HG03558 (cell line): ENCODE data around the gene NEK11.

Experiments used
- ATAC-seq: cut with Tn5 transposase; IDR thresholded peaks from one replicate; pipeline ENCODE4 v1.9.1; 2021; ENCODE audit warnings: moderate number of reproducible peaks; ENCODE audit not compliant: unreplicated experiment; ENCODE audit errors: extremely low read depth

NEK11 gene, protein sequence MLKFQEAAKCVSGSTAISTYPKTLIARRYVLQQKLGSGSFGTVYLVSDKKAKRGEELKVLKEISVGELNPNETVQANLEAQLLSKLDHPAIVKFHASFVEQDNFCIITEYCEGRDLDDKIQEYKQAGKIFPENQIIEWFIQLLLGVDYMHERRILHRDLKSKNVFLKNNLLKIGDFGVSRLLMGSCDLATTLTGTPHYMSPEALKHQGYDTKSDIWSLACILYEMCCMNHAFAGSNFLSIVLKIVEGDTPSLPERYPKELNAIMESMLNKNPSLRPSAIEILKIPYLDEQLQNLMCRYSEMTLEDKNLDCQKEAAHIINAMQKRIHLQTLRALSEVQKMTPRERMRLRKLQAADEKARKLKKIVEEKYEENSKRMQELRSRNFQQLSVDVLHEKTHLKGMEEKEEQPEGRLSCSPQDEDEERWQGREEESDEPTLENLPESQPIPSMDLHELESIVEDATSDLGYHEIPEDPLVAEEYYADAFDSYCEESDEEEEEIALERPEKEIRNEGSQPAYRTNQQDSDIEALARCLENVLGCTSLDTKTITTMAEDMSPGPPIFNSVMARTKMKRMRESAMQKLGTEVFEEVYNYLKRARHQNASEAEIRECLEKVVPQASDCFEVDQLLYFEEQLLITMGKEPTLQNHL

DNA sequence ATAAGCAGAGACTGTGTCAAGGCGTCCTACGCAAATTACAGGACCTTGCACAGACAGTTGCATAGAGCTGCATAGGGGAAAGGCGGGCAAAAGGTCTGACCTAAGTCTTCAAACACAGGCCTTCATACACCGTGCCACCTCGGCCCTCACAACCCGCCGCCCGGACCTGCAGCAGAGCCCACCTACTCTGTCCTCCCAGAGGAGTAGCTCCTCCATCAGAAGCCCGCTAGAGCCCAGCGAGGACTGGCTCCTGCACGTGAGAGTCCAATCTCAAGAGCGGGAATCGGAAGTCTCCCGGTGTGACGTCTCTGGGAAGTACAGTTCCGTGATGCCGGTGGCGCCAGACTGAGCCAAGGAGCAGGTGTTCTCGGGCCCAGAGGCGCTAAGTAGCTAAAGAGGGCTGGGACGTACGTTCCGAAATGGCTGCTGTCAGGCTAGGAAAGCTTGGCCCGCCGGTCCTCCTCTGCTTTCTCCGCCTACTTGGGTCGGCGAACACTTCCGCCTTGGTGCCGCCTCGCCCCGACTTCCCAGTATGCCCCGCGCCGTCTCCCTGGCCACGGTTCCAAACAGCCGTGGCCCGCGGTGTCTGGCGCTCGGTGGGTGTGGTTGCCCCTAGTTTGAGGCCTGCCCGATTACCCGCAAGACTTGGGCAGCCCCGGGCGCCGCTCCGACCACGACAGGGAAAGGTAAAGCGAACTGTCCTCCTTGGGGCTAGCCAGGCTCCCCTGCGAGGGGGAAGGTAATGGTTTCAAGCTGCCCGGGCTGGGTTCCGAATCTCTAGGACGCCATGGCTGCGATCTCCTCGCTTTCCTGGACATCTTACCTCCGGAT is at the start of gene NEK11, which contains the start of gene ASTE1:
Gene NEK11, plus strand, starts transcription at position 557 of the 831 bp plus-strand sequence. CDS start 2,832 bp downstream, outside the sequence.
Gene ASTE1, minus strand, starts transcription at position 505 of the 831 bp plus-strand sequence. CDS start 1,519 bp downstream, outside the sequence.
- ATAC-seq = peak; percentile 81

DNA sequence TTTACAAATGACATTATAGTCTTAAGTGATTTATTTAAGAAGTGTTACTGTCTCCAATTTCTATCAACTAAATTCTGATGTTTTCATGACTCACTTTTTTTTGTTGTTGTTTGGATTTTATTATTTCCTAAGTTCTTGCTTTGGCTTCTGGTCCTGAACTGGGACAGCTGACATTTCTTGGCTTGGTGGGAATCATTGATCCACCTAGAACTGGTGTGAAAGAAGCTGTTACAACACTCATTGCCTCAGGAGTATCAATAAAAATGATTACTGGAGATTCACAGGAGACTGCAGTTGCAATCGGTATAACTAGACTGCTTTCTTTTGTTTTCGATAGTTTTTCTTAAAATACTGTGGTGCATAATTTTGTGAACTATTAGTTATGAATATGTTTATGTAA is 47.6 kb upstream of the NEK11 start:
- ATAC-seq = no peak

DNA sequence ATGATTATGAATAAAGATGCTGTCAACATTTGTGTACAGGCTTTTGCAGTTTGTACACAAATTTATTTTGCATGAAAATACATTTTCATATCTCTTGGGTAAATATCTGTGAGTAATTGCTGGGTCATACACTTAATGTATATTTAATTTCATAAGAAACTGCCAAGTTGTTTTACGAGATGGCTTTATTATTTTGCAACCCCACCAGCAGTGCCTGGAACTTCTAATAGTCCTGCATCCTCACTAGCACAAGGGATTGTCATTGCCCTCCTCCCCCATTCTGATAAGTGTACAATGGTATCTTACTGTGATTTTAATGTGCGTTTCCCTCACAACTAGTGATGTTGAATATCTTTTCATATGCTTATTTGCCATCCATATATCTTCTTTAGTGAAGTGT is 45.2 kb upstream of the NEK11 start:
- no peak for ATAC-seq

DNA sequence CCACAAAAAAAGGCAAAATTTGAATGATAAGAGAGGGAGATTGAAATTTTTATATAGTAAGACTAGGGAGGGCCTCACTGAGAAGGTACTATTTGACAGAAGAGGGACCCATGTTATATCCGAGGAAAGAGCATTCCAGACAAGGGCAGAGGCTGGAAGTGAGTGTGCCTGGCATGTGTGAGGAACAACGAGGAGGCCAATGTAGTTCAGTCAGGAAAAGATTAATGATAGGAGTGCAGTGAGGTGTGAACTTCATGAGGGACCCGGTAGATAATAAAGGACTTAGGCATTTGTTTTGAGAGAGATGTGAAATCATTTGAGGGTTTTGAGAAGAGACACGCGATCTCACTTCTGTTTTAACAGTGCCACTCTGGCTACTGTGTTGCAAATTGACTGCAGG is 36.4 kb upstream of the NEK11 start:
- no peak for ATAC-seq

DNA sequence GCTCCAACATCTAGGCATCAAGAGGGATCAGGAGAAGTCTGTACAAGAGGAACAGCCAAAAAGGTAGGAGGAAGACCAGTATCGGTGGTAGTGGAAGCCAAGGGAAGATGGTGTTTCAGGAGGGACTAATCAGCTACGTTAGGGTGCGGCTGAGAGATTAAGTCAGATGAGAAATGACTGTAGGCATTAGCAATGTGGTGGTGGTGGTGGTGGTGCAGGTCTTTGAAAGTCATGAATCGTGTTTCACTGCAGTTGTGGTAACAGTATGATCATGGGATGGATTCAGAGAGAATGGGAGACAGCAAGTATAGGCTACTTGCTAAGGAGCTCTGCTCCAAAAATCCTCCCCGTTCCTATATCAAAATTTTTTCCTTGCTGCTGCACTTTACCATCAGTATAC is 35.6 kb upstream of the NEK11 start:
- no peak for ATAC-seq

DNA sequence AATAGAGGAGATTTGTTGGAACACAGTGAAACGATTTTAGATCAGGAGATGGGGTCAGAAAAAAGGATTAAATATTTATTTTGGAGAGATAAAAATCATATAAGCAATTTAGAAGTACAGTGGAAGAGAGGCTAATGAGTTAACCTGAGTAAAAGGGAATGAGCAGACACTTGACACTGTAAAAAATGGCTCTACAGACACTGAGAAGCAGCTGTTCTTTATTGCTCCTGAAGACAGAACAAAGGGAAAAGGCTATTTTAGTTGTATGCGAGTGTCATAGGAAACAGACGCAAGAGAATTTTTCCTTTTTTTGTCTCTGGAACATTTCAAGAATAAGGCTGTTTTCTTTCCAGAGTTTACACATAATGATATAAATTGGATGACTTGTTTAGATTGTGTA is 34.3 kb upstream of the NEK11 start:
- ATAC-seq = no peak

DNA sequence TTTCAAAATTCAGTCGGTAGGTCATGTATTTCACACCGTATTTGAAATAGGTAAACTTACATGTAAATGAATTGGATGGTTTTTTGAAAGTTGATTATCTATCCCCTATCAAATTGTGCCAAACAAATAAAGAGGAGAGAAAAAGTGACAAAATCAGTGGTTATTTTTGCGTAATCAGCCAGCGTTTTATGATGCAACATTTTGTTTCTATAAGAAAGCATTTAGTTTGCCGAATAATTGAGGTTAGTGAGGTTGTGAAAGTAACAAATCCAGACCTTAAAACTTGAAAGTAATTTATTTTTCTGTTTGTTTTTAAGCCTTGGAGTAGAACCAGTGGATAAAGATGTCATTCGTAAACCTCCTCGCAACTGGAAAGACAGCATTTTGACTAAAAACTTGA is 29.4 kb upstream of the NEK11 start:
- ATAC-seq = no peak

DNA sequence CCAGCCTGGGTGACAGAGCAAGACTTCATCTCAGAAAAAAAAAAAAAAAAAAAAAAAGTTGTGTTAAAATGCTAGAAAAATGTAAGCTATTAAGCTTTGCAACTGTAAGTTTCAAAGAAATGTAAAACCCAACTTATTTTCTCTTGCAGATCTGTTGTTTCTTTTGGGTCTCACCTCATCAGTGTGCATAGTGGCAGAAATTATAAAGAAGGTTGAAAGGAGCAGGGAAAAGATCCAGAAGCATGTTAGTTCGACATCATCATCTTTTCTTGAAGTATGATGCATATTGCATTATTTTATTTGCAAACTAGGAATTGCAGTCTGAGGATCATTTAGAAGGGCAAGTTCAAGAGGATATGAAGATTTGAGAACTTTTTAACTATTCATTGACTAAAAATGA is 25.6 kb upstream of the NEK11 start:
- ATAC-seq = no peak

DNA sequence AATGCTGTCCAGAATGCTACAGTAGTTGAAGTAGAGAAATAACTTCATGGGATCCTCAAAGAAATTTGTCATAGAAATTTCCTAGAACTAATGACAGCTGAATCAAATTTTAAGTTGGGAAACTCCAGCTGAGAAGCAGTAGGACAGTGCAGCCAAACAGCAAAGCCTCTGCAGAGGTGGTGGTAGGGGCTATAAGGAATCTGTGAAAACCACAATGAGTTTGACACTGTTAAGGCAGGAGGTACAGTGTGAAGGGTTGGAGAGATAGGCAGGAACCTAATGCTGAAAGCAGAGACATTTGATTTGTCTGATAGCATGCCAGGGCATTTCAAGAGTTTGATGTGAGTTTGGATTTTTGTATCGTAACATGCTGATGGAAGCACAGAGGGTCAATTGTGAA is 22.1 kb upstream of the NEK11 start:
- no peak for ATAC-seq

DNA sequence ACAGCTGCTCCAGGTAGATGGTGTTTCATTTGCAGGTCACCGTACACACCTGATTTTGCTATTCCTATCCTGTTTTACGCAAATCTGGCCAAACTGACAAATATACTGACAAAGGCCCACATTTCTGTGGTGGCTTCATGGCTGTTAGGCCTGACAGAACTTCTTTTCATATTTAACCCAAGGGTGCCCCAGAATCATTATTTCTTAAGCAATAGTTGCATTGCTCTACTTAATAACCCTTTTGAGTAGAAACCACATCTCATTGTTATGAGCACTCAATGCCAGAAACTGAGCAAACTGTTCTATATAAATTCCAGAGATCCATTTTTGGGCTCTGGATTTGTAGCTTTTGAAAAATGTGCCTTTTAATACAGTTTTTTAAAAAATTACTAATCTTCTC is 19.4 kb upstream of the NEK11 start:
- no peak for ATAC-seq

DNA sequence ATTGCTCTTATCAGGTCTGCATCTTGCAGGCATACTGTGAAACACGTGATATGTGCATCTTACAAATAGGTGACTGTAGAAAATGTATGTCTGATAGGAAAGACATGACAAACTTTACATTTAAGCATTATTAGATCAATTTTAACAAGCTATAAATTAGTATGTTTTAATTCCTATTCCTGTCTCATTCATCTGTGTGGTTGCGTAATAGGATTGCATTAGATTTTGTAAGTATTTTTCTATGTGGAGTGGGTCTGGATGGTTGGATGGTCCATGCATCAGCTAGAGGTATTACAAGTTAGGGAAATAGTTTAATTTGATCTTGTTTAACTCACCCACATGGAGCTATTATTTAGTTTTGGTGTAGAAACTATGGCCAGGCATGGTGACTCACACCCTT is 18.9 kb upstream of the NEK11 start:
- ATAC-seq = no peak

DNA sequence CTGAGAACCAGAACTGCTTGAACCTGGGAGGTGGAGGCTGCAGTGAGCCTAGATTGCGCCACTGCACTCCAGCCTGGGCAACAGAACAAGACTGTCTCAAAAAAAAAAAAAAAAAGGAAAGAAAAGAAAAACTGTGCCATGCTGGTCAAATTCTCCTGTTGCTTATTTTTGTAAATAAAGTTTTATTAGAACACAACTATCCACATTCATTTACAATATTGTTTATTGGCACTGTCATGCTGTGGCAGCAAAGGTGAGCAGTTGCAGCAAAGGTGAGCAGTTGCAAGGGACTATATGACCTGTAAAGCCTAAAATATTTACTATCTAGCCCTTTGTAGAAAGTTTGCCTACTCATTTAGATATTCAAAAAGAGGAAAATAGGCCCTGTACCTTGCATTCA is 18.4 kb upstream of the NEK11 start:
- no peak for ATAC-seq

DNA sequence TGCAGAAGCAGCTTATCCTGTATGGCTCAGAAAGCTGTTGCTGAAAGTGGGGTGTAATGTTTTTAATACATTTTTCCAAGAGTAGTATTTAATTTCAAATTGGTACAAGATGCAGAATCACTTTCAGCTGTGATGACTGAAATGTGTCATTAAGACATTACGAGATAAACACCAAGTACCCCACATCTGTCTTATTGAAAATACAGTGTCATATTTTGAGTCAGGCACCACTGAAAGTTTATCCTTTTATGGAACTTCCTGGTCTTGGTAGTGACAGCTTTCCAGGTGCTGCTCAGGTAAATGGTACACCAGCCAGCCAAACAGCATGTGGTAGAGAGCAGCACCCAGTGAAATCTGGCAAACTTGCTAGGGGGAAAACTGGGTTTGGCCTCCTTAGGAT is 17.0 kb upstream of the NEK11 start:
- no peak for ATAC-seq

DNA sequence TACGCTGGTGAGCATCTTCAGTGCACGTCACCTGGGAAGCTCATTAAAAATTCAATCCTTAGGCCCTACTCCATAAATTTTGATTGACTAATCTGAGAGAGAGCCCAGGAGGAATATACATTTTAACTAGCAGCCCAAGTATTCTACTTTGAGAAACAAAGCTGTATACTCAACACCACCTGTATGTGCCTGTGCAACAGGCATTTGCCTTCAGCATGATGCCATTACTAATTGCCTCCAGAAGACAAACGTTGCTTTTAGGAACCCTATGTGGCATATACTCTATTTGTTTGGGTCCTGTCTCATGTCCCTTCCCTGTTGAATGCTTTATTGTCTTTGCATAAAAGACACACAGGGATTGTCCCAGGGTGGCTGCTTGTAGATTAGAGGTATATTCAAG is 7.7 kb upstream of the NEK11 start:
- ATAC-seq = no peak

DNA sequence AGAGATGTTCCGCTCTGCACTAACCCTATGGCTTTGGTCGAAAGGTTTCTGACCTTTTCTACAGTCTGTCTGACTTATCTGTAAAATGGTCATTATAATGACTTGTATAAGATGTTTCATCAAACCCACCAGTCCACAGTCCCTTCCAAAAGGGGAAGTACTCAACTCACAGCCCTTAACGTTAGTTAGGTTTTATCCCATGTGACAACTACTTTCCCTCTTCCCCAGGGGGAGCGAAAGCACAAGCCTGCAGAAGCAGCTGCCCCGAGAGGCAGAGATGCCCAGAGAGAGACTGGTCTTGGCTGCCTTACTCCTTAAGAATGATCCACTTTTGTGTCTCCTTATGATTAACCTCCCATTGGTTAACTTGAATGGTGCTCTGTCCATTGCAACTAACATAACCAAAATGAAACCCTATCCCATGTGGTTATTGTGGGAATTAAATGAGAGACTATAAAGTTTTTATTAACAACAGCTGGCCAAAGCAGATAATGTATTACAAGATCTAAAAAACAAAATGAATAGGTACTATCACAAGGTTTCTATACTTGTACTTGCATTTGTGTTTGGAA is 6.5 kb upstream of the NEK11 start:
- no peak for ATAC-seq

DNA sequence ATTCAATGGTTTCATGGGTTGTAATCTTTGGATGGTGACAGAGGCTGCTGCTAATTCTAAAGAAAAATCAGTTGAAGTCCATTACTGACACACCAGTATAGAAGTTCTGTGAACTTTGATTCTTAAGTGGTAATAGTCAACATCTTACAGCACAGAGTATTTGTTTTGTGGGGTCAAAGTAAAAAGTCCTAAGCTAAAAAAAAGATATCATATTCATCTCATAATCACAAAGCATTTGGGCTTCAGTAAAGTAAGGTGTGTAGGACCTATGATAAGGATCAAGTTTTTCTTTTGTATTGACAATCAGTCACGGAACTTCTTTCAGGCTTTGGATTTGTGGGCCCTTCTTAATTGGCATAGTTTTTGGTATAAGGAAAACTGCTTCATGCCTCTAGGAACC is 1.1 kb upstream of the NEK11 start:
- ATAC-seq = no peak

DNA sequence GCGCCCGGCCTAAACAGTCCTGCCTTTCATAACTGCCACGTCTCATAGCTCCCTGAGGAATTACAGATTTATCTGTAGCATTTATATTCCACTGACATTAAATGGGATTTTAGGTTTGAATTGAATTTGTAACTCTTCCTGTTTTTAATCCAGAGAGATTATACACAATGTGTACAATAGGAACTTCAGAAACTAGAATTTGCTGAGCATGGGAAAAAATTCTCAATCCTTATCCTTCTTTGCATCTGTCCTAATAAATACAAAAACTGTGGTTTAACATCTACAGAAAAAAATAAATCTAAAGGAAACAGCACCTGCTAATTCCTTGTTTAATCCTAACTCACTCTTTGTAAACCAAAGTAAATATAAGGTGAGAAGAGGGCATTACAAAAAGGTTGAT is 2.2 kb downstream of the NEK11 start:
- ATAC-seq = no peak

DNA sequence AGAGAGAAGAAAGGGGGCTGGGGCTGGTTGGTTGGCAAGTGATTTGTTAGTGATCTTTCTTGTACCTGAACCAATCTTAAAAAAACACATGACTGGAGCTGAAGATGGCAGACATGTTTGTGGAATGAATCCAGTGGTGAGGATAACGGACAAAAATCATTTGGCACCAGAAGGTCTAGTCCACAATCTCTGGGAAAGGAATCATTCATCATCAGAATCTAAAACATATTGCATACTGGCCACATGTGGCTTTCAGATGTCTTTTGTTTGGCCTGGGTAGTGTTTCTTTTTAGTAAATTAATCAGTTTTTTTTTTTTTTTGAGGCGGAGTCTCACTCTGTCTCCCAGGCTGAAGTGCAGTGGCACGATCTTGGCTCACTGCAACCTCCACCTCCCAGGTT is 5.0 kb downstream of the NEK11 start:
- no peak for ATAC-seq

DNA sequence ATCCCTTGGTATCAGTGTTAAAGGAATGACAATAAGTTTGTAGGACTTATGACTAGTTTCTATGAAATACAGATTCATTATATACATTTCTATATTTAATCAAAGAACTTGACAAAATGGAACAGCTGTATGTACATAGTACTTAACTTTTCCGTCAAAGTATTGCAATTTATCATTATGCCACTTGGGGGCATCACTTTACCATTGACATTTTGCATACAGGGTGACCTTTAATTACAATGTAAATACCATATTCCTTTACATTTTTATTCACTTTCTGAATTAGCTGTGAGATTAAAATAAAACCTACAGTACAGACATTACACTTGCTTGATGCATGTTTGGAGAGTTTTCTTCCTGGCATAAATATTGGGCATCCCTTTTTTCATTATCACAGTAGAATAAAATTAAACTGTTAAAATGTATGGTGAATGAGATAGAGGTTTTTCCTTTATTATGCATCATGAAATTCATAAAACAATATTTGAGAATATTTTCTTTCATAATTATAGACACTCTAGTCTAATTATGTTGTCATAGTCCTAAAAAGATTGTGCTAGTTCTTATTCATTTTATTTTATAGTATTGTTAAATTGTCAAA is 6.9 kb downstream of the NEK11 start:
- no peak for ATAC-seq

DNA sequence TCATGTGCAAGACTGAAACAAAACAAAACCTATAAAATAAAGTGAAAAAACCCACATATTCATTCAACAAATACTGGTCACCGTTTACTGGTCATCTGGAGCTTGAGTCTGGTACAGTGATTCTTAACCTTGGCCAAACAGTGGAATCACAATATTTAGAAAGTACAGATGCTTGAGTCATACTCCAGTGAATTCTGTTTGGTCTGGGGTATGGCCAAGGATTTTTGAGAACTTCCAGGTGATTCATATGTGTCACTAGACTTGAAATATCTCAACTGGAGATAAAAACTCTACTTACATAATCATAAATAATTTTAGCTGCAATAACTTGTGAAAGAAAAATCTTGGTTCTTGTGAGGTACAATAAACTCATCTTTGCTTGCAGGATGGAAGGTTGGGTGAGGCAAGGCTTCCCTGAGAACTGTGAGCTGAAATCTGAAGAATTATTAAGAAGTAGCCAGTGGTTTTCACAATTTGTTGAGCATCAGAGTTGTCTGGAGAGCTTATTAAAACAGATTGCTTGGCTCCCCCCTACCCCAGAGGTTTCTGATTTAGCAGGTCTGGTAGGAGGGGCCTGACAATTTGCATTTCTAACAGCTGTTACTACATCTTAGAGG is 9.6 kb downstream of the NEK11 start:
- ATAC-seq = no peak
